ENCODE data around the gene CEACAM16.
"Not testable (repeated sequence)": the region's sequence is repeated elsewhere in the genome, so short reads cannot be mapped to it uniquely, and the experiment has no call there.

CEACAM16 gene

GRCh38 chr19:44698492-44699201 is at the start of gene CEACAM16:
CEACAM16 (plus strand) TSS chr19:44699151; CDS start chr19:44701457, 2,306 bp downstream.
- no peak for DNase-seq

GRCh38 chr19:44649578-44650145 is 49.3 kb upstream of the CEACAM16 start:
- no peak for DNase-seq

GRCh38 chr19:44653343-44653742 is 45.6 kb upstream of the CEACAM16 start:
- no peak for DNase-seq

- no peak for DNase-seq
Observed at GRCh38 chr19:44653977-44654774, 44.8 kb upstream of the CEACAM16 start.

- DNase-seq: peak; percentile 90
Observed at GRCh38 chr19:44657211-44657921, 41.6 kb upstream of the CEACAM16 start.

- DNase-seq: no peak
Observed at GRCh38 chr19:44658069-44658733, 40.8 kb upstream of the CEACAM16 start.

- no peak for DNase-seq
Observed at GRCh38 chr19:44660081-44660480, 38.9 kb upstream of the CEACAM16 start.

- no peak for DNase-seq
Observed at GRCh38 chr19:44661205-44661604, 37.7 kb upstream of the CEACAM16 start.

- DNase-seq: no peak
Observed at GRCh38 chr19:44661904-44662303, 37.0 kb upstream of the CEACAM16 start.

GRCh38 chr19:44662691-44663385 is 36.1 kb upstream of the CEACAM16 start:
- DNase-seq: no peak

GRCh38 chr19:44663996-44664395 is 35.0 kb upstream of the CEACAM16 start:
- no peak for DNase-seq

- DNase-seq: no peak
Observed at GRCh38 chr19:44664976-44665375, 34.0 kb upstream of the CEACAM16 start.

GRCh38 chr19:44666852-44667556 is 31.9 kb upstream of the CEACAM16 start:
- DNase-seq: peak; percentile 24

GRCh38 chr19:44668985-44669764 is 29.8 kb upstream of the CEACAM16 start:
- no peak for DNase-seq

GRCh38 chr19:44670027-44670426 is 28.9 kb upstream of the CEACAM16 start:
- not testable (repeated sequence) for DNase-seq

- DNase-seq: no peak
Observed at GRCh38 chr19:44671400-44671799, 27.6 kb upstream of the CEACAM16 start, which contains the start of gene CEACAM19. CEACAM19 (plus strand) TSS chr19:44671482; CDS start chr19:44671932, 450 bp downstream.

GRCh38 chr19:44672226-44672625 is 26.7 kb upstream of the CEACAM16 start:
- DNase-seq: no peak

GRCh38 chr19:44673510-44673909 is 25.4 kb upstream of the CEACAM16 start:
- no peak for DNase-seq

GRCh38 chr19:44675521-44675920 is 23.4 kb upstream of the CEACAM16 start:
- no peak for DNase-seq
